HepG2 (cell line): ENCODE measurements around the gene PIP4K2B. TPM values are rescaled to one million over a fixed set of nuclear protein-coding genes. Genes with fewer than 3 reads are reported as not detected.
A peak's percentile ranks its signal among the peaks of the same experiment; 100 is the strongest.

ENCODE experiments used
- ATF5 ChIP-seq: sonication (generic); formaldehyde crosslinking; IDR thresholded peaks from 2 replicates; pipeline ENCODE4 v1.4.0; 2020; ENCODE audit warnings: mild to moderate bottlenecking, low read depth, missing genetic modification reagents
- CSRNP2 ChIP-seq: sonication (generic); formaldehyde crosslinking; conservative IDR thresholded peaks from 2 replicates; pipeline ENCODE4 v1.8.0; 2022; ENCODE audit warnings: low read depth, missing genetic modification reagents
- GMEB1 ChIP-seq: sonication (generic); formaldehyde crosslinking; IDR thresholded peaks from 2 replicates; pipeline ENCODE4 v1.5.1; 2020; ENCODE audit warnings: missing genetic modification reagents, mild to moderate bottlenecking, borderline replicate concordance
- HMGXB3 ChIP-seq: sonication (generic); formaldehyde crosslinking; IDR thresholded peaks from 2 replicates; pipeline ENCODE4 v1.4.0; 2020; ENCODE audit warnings: missing genetic modification reagents, borderline replicate concordance
- HOXA5 ChIP-seq: sonication (generic); formaldehyde crosslinking; IDR thresholded peaks from 2 replicates; pipeline ENCODE4 v1.4.0; 2020; ENCODE audit warnings: missing genetic modification reagents
- MYC ChIP-seq: sonication (generic); formaldehyde crosslinking; IDR thresholded peaks from 2 replicates; pipeline ENCODE4 v1.9.0; 2021; ENCODE audit warnings: missing genetic modification reagents, borderline replicate concordance
- PRPF4 ChIP-seq: fragments of 200-400 bp; formaldehyde crosslinking; IDR thresholded peaks from 2 replicates; pipeline ENCODE4 v1.6.1; 2016; ENCODE audit warnings: low read length, low read depth; ENCODE audit not compliant: poor library complexity, severe bottlenecking
- SALL1 ChIP-seq: sonication (generic); formaldehyde crosslinking; IDR thresholded peaks from 2 replicates; pipeline ENCODE4 v1.8.0; 2022; ENCODE audit warnings: mild to moderate bottlenecking, missing genetic modification reagents
- ZBTB7B ChIP-seq: sonication (generic); formaldehyde crosslinking; IDR thresholded peaks from 2 replicates; pipeline ENCODE4 v1.4.0; 2020; ENCODE audit warnings: missing genetic modification reagents
- ZFP90 ChIP-seq: sonication (generic); formaldehyde crosslinking; IDR thresholded peaks from 2 replicates; pipeline ENCODE4 v1.8.0; 2022; ENCODE audit warnings: missing genetic modification reagents, mild to moderate bottlenecking, inconsistent platforms, borderline replicate concordance
- ZNF280D ChIP-seq: sonication (generic); formaldehyde crosslinking; IDR thresholded peaks from 2 replicates; pipeline ENCODE4 v1.5.1; 2020; ENCODE audit warnings: mild to moderate bottlenecking, missing genetic modification reagents
- ZNF530 ChIP-seq: sonication (generic); formaldehyde crosslinking; IDR thresholded peaks from 2 replicates; pipeline ENCODE4 v1.5.0; 2020; ENCODE audit warnings: low read depth, mild to moderate bottlenecking, missing genetic modification reagents
- ZNF740 ChIP-seq: sonication (generic); formaldehyde crosslinking; IDR thresholded peaks from 2 replicates; pipeline ENCODE4 v1.4.0; 2020; ENCODE audit warnings: missing genetic modification reagents
- ZNF879 ChIP-seq: sonication (generic); formaldehyde crosslinking; IDR thresholded peaks from 2 replicates; pipeline ENCODE4 v1.8.1; 2023; ENCODE audit warnings: missing genetic modification reagents
- polyA plus RNA-seq, 8 experiments: library from polyadenylated mRNA; depleted of rRNA in 3 of 8; stranded (reverse) in 7 of 8; unstranded in 1 of 8; fragments of >200 nt; fragmentation: Illumina TruSeq in 4 of 8; extraction: Trizol in 4 of 8; gene quantifications; 2 replicates each; pipeline versions ENCODE4 v1.2.1 to v1.2.3, GENCODE V29; 2011 to 2016; ENCODE audit warnings: low read depth in 4 of 8, missing spikeins in 1 of 8, mixed read lengths in 1 of 8; ENCODE audit not compliant: insufficient read depth in 1 of 8
- total RNA-seq, 5 experiments: library from RNA; depleted of rRNA; stranded (reverse); fragments of >200 nt; fragmentation: Illumina TruSeq; extraction: Trizol; gene quantifications; 2 replicates each; pipeline ENCODE4 v1.2.3, GENCODE V29; 2016; ENCODE audit warnings: low read depth in 1 of 5
- TF ChIP-seq, protein P1 (sequence below): sonication (generic); formaldehyde crosslinking; IDR thresholded peaks from 2 replicates; pipeline ENCODE4 v1.5.0; 2020; ENCODE audit warnings: missing genetic modification reagents

PIP4K2B gene
- total and polyA plus RNA-seq, 2 of the 13 experiments (the other 11 are each of a cell fraction or from before 2014, with no cell fraction given), result 20.4 to 54.0 TPM

- TF ChIP-seq ATF5 (CRISPR knock-in tag) (no peak), PRPF4 (no peak), ZNF280D (CRISPR knock-in tag) (no peak), HMGXB3 (CRISPR knock-in tag) (peak; percentile 7; the same call in 1 of the 2 replicates), ZBTB7B (CRISPR knock-in tag) (0 out of 2 replicates have a peak, but pooled peaks have one; percentile 17), MYC (CRISPR knock-in tag) (peak; percentile 8; the same call in 1 of the 2 replicates), ZNF530 (no peak), HOXA5 (CRISPR knock-in tag) (no peak), ZNF740 (no peak), ZFP90 (CRISPR knock-in tag) (peak; percentile 10; the same call in 1 of the 2 replicates), ZNF879 (no peak), CSRNP2 (CRISPR knock-in tag) (no peak), GMEB1 (no peak), SALL1 (CRISPR knock-in tag) (no peak)
- TF ChIP-seq, protein P1, sequence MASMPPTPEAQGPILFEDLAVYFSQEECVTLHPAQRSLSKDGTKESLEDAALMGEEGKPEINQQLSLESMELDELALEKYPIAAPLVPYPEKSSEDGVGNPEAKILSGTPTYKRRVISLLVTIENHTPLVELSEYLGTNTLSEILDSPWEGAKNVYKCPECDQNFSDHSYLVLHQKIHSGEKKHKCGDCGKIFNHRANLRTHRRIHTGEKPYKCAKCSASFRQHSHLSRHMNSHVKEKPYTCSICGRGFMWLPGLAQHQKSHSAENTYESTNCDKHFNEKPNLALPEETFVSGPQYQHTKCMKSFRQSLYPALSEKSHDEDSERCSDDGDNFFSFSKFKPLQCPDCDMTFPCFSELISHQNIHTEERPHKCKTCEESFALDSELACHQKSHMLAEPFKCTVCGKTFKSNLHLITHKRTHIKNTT (CRISPR knock-in tag), result no peak
These were observed 49.4 kb downstream of the PIP4K2B start (continued) for GRCh38 chr17:38750044-38750311.
